Measurements from ENCODE around the gene GRIN2D.

The GRIN2D gene

DNA sequence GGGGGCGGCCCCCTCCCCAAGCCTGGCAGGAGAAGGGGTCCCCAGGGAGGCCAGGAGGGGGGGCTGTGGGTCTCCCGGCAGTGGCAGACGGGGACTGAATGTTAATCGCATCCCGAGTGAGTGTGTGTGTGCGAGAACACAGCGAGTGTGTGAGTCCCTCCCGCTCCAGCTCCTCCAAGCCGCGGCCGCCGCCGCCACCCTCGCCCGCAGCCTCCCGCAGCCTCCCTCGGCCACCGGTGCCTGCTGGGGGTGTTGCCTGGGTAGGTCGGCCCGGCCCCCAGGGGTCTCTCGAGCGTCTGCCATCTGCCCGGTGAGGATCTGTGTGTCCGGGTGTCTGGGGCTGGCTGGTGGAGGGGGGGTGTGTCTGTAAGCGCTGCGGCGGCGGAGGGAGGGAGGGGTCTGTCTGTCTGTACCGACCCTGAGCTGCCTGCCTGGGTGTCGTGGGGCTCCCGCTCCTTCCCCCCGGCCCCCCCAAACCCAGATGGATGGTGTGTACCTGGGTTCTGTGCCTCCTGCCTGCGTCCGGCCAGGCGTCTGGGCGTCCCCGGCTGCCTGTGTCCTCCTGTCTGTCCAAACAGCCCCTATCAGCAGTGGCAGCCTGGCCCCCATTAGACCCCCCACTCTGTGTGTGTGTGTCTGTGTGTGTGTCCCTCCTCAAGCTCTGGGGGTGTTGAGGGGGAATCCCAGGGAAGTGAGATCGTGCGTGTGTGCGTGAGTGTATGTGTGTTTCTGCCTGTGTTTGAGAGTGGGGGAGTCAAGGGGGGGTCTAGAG lies at the start of gene GRIN2D:
TSS of gene GRIN2D (plus strand) at position 110 of the 772 bp plus-strand sequence. CDS start 4,725 bp downstream, outside the sequence.
- Histone ChIP-seq H3K9ac (ENCODE audit: low read length) (no peak within 1 kb of the TSS), H3K4me3 (ENCODE audit: low read depth in 1 of 2, low read length in 2 of 2) (no peak within 1 kb of the TSS), H3K36me3 (ENCODE audit: insufficient read depth, low read length) (no peaks in the 10 kb centered on the region), H3K4me1 (ENCODE audit: insufficient read depth, low read length) (peaks cover 21% of the 10 kb centered on the region), H3K27ac (ENCODE audit: low read depth, low read length) (no peak within 1 kb of the TSS), H3K9me3 (ENCODE audit: low read length) (no peaks in the 10 kb centered on the region), H3K27me3 (ENCODE audit: control insufficient read depth in 1 of 2, insufficient read depth in 2 of 2, low read length in 2 of 2) (peaks cover 52 to 63% of the 10 kb centered on the region in 2 donors)

DNA sequence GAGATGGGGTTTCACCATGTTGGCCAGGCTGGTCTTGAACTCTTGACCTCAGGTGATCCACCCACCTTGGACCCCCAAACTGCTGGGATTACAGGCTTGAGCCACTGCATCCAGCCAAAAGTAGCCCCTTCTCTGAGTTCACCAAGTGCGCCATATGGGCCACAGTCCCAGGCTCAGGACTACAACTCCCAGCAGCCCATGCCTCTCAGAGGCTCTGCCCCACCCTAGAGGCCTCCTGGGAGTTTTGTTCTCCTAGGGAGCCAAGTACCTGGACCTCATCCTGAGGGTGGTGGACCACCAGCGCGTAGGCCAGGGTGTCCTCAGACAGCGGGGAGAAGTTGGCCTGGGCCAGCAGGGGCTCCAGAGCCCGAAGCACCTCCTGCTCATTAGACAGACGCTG lies 48.6 kb upstream of the GRIN2D start:
- H3K27me3 ChIP-seq (ENCODE audit: control insufficient read depth in 1 of 2, insufficient read depth in 2 of 2, low read length in 2 of 2), result no peaks in the 10 kb centered on the region
- no peaks in the 10 kb centered on the region for H3K9me3 ChIP-seq (ENCODE audit: low read length)

DNA sequence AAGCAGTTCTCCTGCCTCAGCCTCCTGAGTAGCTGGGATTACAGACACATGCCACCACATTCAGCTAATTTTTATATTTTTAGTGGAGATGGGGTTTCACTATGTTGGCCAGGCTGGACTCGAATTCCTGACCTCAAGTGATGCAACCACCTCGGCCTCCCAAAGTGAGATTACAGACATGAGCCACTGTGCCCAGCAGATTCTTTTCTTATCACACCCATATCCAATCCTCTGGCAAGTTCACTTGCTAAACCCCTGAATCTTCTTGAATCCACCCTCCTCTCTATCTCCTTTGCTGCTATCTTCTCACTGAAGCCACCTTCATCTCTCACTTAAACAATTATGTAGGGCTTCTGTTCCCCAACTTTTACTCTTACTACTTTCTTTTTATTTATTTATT lies 47.3 kb upstream of the GRIN2D start:
- Histone ChIP-seq H3K27ac (ENCODE audit: low read depth, low read length) (no peak overlapping the region), H3K4me3 (ENCODE audit: low read depth in 1 of 2, low read length in 2 of 2) (no peak overlapping the region), H3K9me3 (ENCODE audit: low read length) (no peaks in the 10 kb centered on the region)

More for the DNA sequence above, 48.6 kb upstream of the GRIN2D start:
- no peak overlapping the region for H3K9ac ChIP-seq (ENCODE audit: low read length)
- H3K36me3 ChIP-seq (ENCODE audit: insufficient read depth, low read length), result peaks cover 5% of the 10 kb centered on the region
- H3K4me3 ChIP-seq (ENCODE audit: low read depth in 1 of 2, low read length in 2 of 2), result no peak overlapping the region
- no peaks in the 10 kb centered on the region for H3K4me1 ChIP-seq (ENCODE audit: insufficient read depth, low read length)
- no peak overlapping the region for H3K27ac ChIP-seq (ENCODE audit: low read depth, low read length)

DNA sequence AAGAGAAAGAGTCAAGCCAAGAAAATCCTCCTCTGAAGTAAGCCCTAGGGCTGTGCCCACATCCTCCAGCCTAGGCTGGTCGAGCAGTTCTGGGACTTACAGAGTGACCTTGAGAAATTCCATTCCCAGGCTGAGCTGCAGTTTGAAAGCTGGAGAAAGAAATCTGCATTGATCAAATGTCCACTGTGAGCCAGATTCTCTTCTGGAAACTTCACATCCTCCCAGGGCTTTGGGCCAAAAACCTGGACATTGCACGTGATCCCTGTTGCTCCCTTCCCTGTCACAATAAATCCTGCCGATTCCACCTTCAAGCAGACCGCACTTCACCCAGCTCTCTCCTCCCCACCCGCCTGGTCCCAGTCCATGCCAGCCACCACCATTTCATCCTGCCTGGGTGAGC lies 45.4 kb upstream of the GRIN2D start:
- Histone ChIP-seq H3K27ac (ENCODE audit: low read depth, low read length) (no peak overlapping the region), H3K36me3 (ENCODE audit: insufficient read depth, low read length) (no peaks in the 10 kb centered on the region), H3K9me3 (ENCODE audit: low read length) (no peaks in the 10 kb centered on the region), H3K4me3 (ENCODE audit: low read depth in 1 of 2, low read length in 2 of 2) (no peak overlapping the region), H3K27me3 (ENCODE audit: control insufficient read depth in 1 of 2, insufficient read depth in 2 of 2, low read length in 2 of 2) (no peaks in the 10 kb centered on the region), H3K4me1 (ENCODE audit: insufficient read depth, low read length) (no peaks in the 10 kb centered on the region), H3K9ac (ENCODE audit: low read length) (no peak overlapping the region)

More for the DNA sequence above, 47.3 kb upstream of the GRIN2D start:
- no peak overlapping the region for H3K9ac ChIP-seq (ENCODE audit: low read length)
- H3K36me3 ChIP-seq (ENCODE audit: insufficient read depth, low read length), result peaks cover 5% of the 10 kb centered on the region
- no peaks in the 10 kb centered on the region for H3K27me3 ChIP-seq (ENCODE audit: control insufficient read depth in 1 of 2, insufficient read depth in 2 of 2, low read length in 2 of 2)
- H3K4me1 ChIP-seq (ENCODE audit: insufficient read depth, low read length), result no peaks in the 10 kb centered on the region

DNA sequence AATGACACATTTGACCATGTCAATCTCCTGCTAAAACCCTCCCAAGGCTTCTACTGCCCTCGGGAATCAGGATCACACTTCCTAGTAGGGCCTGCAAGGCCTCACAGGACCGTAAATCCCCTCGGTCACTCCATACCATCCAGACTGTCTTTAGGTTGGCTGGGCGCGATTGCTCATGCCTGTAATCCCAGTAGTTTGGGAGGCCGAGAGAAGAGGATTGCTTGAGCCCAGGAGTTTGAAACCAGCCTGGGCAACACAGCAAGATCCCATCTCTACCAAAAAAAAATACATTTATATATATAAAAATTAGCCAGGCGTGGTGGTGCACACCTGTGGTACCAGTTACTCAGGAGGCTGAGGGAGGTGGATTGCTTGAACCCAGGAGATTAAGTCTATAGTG lies 44.7 kb upstream of the GRIN2D start:
- Histone ChIP-seq H3K9ac (ENCODE audit: low read length) (no peak overlapping the region), H3K27me3 (ENCODE audit: control insufficient read depth in 1 of 2, insufficient read depth in 2 of 2, low read length in 2 of 2) (no peaks in the 10 kb centered on the region), H3K4me1 (ENCODE audit: insufficient read depth, low read length) (no peaks in the 10 kb centered on the region), H3K4me3 (ENCODE audit: low read depth in 1 of 2, low read length in 2 of 2) (no peak overlapping the region), H3K9me3 (ENCODE audit: low read length) (no peaks in the 10 kb centered on the region), H3K36me3 (ENCODE audit: insufficient read depth, low read length) (no peaks in the 10 kb centered on the region), H3K27ac (ENCODE audit: low read depth, low read length) (no peak overlapping the region)

DNA sequence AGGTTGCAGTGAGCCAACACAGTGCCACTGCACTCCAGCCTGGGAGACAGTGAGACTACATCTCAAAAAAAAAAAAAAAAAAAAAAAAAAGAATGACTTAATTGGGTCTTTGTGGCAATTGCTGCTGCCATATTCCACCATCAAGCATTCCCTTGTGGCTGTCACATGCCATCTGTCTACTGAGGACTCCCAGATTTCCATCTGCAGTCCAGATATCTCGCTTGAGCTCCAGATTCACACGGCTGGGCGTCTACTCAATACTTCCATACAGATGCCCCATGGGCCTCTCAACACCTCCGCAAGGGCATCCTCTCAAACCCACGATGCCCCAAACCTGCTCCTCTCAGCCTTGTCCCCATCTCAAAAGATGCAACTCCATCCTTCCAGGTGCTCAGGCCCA lies 42.6 kb upstream of the GRIN2D start:
- H3K4me3 ChIP-seq (ENCODE audit: low read depth in 1 of 2, low read length in 2 of 2), result no peak overlapping the region
- H3K27me3 ChIP-seq (ENCODE audit: control insufficient read depth in 1 of 2, insufficient read depth in 2 of 2, low read length in 2 of 2), result no peaks in the 10 kb centered on the region
- H3K9me3 ChIP-seq (ENCODE audit: low read length), result no peaks in the 10 kb centered on the region
- no peaks in the 10 kb centered on the region for H3K4me1 ChIP-seq (ENCODE audit: insufficient read depth, low read length)
- H3K27ac ChIP-seq (ENCODE audit: low read depth, low read length), result no peak overlapping the region
- H3K36me3 ChIP-seq (ENCODE audit: insufficient read depth, low read length), result no peaks in the 10 kb centered on the region
- H3K9ac ChIP-seq (ENCODE audit: low read length), result no peak overlapping the region

DNA sequence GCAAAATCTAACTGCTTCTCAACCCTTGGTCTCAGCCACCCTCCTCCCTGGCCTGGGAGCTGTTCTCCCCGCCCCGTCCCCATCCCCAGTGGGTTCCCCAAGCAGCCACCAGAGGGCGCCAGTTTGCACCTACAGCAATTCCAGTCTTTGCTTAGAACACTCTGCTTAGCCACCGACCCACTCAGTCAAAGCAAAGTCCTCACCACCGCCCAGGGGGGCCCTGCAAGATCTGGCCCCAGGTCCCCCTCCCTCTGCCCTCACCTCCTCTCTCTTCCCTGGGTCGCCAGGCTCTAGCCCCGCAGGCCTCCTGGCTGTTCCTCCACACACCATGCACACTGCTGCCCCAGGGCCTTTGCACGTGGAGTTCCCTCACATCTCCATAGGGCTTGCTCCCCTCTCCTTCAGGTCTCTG lies 42.1 kb upstream of the GRIN2D start:
- Histone ChIP-seq H3K27ac (ENCODE audit: low read depth, low read length) (no peak overlapping the region), H3K9ac (ENCODE audit: low read length) (no peak overlapping the region), H3K4me1 (ENCODE audit: insufficient read depth, low read length) (no peaks in the 10 kb centered on the region), H3K9me3 (ENCODE audit: low read length) (no peaks in the 10 kb centered on the region), H3K36me3 (ENCODE audit: insufficient read depth, low read length) (no peaks in the 10 kb centered on the region), H3K27me3 (ENCODE audit: control insufficient read depth in 1 of 2, insufficient read depth in 2 of 2, low read length in 2 of 2) (no peaks in the 10 kb centered on the region), H3K4me3 (ENCODE audit: low read depth in 1 of 2, low read length in 2 of 2) (no peak overlapping the region)

DNA sequence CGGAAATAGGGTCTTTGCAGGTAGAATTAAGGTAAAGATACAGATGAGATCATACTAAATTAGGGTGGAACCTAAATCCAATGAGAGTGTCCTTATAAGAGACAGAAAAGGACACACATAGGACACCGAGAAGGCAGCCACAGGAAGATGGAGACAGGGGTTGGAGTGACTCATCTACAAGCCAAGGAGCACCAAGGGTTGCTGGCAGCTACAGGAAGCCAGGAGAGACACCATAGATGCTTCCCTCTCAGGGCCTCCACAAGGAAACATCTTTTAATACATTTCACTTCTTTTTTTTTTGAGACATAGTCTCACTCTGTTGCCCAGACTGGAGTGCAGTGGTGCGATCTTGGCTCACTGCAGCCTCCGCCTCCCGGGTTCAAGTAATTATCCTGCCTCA lies 39.8 kb upstream of the GRIN2D start:
- Histone ChIP-seq H3K27ac (ENCODE audit: low read depth, low read length) (no peak overlapping the region), H3K27me3 (ENCODE audit: control insufficient read depth in 1 of 2, insufficient read depth in 2 of 2, low read length in 2 of 2) (no peaks in the 10 kb centered on the region), H3K4me3 (ENCODE audit: low read depth in 1 of 2, low read length in 2 of 2) (no peak overlapping the region), H3K36me3 (ENCODE audit: insufficient read depth, low read length) (no peaks in the 10 kb centered on the region), H3K9me3 (ENCODE audit: low read length) (no peaks in the 10 kb centered on the region), H3K4me1 (ENCODE audit: insufficient read depth, low read length) (no peaks in the 10 kb centered on the region), H3K9ac (ENCODE audit: low read length) (no peak overlapping the region)

DNA sequence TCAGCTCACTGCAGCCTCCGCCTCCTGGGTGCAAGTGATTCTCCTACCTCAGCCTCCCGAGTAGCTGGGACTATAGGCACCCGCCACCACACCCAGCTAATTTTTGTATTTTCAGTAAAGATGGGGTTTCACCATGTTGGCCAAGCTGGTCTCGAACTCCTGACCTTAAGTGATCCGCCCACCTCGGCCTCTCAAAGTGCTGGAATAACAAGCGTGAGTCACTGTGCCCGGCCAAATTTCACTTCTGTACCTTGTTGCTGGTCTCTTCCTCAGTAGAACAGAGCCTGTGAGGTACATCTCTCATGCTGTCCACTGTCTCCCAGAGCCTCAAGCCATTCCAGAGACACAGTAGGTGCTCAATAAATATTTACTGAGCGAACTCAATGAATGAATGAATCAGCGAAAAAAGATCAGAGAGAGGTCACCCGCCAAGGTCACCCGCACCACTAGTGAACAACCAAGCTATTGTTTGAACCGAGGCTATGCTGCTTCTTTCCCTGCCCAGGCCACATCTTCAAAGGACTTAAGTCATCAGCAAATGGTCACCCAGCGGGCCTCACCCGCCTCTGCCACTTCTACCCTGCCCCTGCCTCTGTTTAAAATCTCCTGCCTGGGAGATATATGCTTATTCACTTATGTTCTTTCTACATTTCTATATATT lies 39.0 kb upstream of the GRIN2D start:
- Histone ChIP-seq H3K27ac (ENCODE audit: low read depth, low read length) (no peak overlapping the region), H3K4me3 (ENCODE audit: low read depth in 1 of 2, low read length in 2 of 2) (no peak overlapping the region), H3K9me3 (ENCODE audit: low read length) (no peaks in the 10 kb centered on the region), H3K36me3 (ENCODE audit: insufficient read depth, low read length) (no peaks in the 10 kb centered on the region), H3K4me1 (ENCODE audit: insufficient read depth, low read length) (no peaks in the 10 kb centered on the region), H3K9ac (ENCODE audit: low read length) (no peak overlapping the region), H3K27me3 (ENCODE audit: control insufficient read depth in 1 of 2, insufficient read depth in 2 of 2, low read length in 2 of 2) (no peaks in the 10 kb centered on the region)

DNA sequence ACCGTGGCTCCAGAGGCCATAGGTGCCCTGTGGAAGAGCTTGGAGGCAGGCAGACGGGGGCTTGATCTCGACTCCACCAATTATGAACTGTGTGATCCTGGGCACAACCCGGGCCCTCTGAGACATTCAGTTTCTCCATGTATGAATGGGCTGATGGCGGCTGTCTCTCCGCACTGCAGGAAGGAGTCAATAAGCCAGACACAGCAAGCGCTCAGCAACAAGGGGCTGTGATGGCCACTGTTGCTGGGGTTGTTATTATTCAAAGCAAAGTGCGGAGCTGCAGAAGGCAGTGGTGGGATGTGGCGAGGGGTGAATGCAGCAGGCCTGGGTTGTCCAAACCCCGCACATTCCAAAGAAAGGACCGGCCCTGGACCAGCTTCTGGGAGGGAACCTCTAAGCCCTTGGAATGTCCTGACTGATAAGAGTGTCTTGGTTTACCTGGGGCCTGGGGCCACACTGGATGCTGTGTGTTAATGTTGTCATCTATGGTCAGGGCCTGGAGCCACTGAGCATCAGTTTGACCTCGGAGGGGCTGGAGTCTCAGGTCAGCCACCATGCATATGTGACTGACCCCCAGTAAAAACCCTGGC lies 38.0 kb upstream of the GRIN2D start:
- Histone ChIP-seq H3K36me3 (ENCODE audit: insufficient read depth, low read length) (no peaks in the 10 kb centered on the region), H3K4me1 (ENCODE audit: insufficient read depth, low read length) (no peaks in the 10 kb centered on the region), H3K4me3 (ENCODE audit: low read depth in 1 of 2, low read length in 2 of 2) (no peak overlapping the region), H3K27ac (ENCODE audit: low read depth, low read length) (no peak overlapping the region), H3K27me3 (ENCODE audit: control insufficient read depth in 1 of 2, insufficient read depth in 2 of 2, low read length in 2 of 2) (no peaks in the 10 kb centered on the region), H3K9ac (ENCODE audit: low read length) (no peak overlapping the region), H3K9me3 (ENCODE audit: low read length) (no peaks in the 10 kb centered on the region)

DNA sequence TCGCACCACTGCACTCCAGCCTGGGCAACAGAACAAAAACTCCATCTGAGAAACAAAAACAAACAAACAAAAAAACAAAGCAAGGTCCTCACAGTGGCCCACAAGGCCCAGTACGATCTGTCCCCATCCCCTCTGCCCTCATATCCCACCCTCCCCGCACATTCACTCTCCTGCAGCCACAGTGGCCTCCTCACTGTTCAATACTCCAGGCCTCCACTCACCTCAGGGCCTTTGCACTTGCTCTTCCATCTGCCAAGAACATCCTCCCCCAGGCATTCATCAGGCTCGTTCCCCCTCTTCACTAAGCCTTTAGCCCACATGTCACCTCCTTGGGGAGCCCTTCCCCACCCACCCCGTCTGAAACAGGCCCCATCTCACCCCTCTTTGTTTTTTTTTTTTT lies 34.3 kb upstream of the GRIN2D start:
- Histone ChIP-seq H3K27ac (ENCODE audit: low read depth, low read length) (no peak overlapping the region), H3K27me3 (ENCODE audit: control insufficient read depth in 1 of 2, insufficient read depth in 2 of 2, low read length in 2 of 2) (no peaks in the 10 kb centered on the region), H3K4me3 (ENCODE audit: low read depth in 1 of 2, low read length in 2 of 2) (no peak overlapping the region), H3K9me3 (ENCODE audit: low read length) (no peaks in the 10 kb centered on the region), H3K4me1 (ENCODE audit: insufficient read depth, low read length) (peaks cover 5% of the 10 kb centered on the region), H3K9ac (ENCODE audit: low read length) (no peak overlapping the region), H3K36me3 (ENCODE audit: insufficient read depth, low read length) (no peaks in the 10 kb centered on the region)
